Stomach (tissue), 4 donors: ENCODE results near the gene PREPL.

Experiments used
- EP300 ChIP-seq: sonication (generic); formaldehyde crosslinking; IDR thresholded peaks from one replicate; pipeline ENCODE4 v1.6.1; 2017; ENCODE audit warnings: antibody characterized with exemption
- POLR2A ChIP-seq, 4 donors: fragments of 450-650 bp; IDR thresholded peaks; one replicate each; pipeline ENCODE4 v1.6.1; 2016; ENCODE audit warnings: antibody characterized with exemption in 4 of 4, control low read depth in 2 of 4, mild to moderate bottlenecking in 1 of 4, moderate library complexity in 1 of 4
- POLR2AphosphoS5 ChIP-seq, 3 donors: sonication (generic); formaldehyde crosslinking; IDR thresholded peaks; one replicate each; pipeline ENCODE4 v1.6.1; 2016; ENCODE audit warnings: antibody characterized with exemption in 3 of 3
- TF ChIP-seq, protein P1 (sequence below), 7 experiments: fragments of 450-650 bp in 4 of 7; fragments of 200-600 bp in 3 of 7; sonication (generic) in 3 of 7; IDR thresholded peaks; one replicate each; pipeline ENCODE4 v1.5.1; 2016 to 2019; ENCODE audit warnings: antibody characterized with exemption in 7 of 7, control low read depth in 2 of 7, mild to moderate bottlenecking in 1 of 7

DNA sequence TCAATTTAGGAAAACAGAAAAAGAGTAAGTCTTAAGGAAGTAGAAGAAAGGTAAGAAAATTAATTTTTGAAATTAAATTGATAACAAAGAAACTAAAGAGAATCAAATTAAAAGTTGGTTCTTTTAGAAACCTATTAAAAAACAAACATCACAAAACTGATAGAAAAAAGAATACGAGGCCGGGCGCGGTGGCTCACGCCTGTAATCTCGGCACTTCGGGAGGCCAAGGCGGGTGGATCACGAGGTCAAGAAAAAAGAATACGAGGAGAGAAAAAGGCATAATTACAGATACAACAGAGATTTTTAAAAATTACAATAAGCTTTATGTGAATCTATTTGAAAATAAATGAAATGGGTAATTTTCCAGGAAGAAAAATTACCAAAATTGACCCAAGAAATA is 11.8 kb downstream of the PREPL start:
- TF ChIP-seq POLR2AphosphoS5 (IDR thresholded peaks at IDR 0.05): no peak
- TF ChIP-seq POLR2A (IDR thresholded peaks at IDR 0.05): no peak
- TF ChIP-seq, protein P1, sequence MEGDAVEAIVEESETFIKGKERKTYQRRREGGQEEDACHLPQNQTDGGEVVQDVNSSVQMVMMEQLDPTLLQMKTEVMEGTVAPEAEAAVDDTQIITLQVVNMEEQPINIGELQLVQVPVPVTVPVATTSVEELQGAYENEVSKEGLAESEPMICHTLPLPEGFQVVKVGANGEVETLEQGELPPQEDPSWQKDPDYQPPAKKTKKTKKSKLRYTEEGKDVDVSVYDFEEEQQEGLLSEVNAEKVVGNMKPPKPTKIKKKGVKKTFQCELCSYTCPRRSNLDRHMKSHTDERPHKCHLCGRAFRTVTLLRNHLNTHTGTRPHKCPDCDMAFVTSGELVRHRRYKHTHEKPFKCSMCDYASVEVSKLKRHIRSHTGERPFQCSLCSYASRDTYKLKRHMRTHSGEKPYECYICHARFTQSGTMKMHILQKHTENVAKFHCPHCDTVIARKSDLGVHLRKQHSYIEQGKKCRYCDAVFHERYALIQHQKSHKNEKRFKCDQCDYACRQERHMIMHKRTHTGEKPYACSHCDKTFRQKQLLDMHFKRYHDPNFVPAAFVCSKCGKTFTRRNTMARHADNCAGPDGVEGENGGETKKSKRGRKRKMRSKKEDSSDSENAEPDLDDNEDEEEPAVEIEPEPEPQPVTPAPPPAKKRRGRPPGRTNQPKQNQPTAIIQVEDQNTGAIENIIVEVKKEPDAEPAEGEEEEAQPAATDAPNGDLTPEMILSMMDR (IDR thresholded peaks at IDR 0.05): no peak
- no peak for TF ChIP-seq EP300
